GM12873 (cell line): ENCODE data around the gene RGS10.

Experiments
- TF ChIP-seq, protein P1 (sequence below): IDR thresholded peaks from 2 replicates; pipeline ENCODE4 v1.5.1; 2012; ENCODE audit warnings: low read depth, mild to moderate bottlenecking, moderate library complexity, low read length, control low read depth; ENCODE audit not compliant: insufficient read depth; ENCODE audit errors: missing control alignments

The RGS10 gene

DNA sequence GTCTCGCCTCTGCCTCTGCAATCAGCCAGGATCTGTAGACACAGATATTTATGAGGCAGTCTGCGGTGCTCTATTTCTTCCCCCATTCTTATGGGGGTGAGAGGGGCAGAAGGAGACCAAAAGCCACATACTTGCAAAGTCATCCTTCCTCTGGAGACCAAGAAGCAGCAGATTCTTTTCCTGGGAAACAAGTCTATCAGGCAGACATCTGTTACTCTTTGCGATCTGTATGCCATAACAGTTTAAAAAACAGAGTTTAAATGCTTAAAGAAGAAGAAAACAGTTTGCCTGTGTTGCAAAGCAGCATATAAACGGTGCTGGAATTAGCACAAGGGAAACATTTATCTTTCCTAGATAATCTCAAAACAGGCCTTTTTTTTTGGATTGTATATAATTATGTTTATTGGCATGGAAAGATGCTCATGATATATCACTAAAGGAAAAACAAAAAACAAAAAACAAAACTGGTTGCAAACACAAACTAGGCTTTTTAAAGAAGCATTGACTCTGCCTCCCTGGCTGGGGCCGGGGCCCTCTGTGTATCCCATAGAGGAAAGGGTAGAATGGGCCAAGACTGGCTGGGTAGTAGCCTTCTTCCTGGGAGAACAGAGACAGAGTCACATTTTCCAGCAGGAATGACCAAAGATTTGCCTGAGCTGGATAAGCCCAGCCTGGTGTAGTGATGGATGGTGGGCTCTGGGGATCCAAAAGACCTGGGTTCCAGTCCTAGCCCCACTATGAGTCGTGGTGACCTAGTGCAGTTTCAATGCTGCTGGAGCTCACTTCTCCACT is 50.4 kb downstream of the RGS10 start:
- TF ChIP-seq, protein P1, sequence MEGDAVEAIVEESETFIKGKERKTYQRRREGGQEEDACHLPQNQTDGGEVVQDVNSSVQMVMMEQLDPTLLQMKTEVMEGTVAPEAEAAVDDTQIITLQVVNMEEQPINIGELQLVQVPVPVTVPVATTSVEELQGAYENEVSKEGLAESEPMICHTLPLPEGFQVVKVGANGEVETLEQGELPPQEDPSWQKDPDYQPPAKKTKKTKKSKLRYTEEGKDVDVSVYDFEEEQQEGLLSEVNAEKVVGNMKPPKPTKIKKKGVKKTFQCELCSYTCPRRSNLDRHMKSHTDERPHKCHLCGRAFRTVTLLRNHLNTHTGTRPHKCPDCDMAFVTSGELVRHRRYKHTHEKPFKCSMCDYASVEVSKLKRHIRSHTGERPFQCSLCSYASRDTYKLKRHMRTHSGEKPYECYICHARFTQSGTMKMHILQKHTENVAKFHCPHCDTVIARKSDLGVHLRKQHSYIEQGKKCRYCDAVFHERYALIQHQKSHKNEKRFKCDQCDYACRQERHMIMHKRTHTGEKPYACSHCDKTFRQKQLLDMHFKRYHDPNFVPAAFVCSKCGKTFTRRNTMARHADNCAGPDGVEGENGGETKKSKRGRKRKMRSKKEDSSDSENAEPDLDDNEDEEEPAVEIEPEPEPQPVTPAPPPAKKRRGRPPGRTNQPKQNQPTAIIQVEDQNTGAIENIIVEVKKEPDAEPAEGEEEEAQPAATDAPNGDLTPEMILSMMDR, result no peak

DNA sequence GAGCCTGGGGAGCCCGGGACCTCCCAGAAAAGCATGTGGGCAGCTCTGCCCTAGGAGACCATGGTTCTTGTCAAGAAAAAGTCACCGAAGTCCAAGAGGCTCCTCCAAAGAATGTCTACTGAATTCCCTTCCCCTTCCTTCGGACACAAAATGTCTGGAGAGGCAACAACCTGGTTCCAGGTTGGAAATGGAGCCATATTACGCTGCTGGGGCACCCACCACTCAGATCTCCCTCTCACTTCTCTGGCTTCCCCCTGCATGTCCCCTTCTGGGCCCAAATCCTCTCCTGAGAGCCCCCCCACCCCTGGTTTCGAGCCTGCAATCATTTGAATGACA is 52.6 kb downstream of the RGS10 start:
- TF ChIP-seq, protein P1, result no peak

DNA sequence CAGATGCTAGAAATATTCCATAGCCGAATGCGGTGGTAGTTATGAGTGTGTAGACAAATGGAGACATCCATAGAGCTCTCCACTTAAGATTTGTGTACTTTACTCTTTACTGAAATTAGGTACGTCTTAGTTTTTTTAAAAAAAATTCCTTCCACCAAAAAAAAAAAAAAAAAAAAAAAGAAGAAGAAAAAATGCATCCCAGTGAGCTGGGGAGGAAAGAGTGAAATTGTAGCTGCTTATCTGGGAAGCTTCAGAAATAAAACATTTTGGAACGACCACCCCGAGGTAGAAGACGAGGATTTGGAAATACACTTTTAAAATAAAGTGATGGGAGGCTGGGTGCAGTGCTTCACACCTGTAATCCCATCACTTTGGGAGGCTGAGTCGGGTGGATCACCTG is 53.8 kb downstream of the RGS10 start:
- TF ChIP-seq, protein P1, result no peak

DNA sequence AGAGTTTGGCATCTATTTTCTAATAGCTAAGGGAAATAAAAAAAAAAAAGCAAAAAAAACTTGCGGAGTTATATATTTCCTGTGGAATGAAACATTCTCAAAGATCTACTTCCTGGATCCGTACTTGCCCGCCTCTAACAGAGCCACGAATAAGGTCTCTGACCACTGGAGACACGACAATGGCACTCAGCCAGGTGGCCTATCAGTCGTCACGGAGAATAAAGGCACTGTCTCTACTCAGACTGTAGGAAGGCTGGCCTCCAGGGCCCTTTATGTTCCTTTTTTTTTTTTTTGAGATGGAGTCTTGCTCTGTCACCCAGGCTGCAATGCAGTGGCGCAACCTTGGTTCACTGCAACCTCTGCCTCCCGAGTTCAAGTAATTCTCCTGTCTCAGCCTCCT is 58.7 kb downstream of the RGS10 start:
- TF ChIP-seq, protein P1, result no peak

DNA sequence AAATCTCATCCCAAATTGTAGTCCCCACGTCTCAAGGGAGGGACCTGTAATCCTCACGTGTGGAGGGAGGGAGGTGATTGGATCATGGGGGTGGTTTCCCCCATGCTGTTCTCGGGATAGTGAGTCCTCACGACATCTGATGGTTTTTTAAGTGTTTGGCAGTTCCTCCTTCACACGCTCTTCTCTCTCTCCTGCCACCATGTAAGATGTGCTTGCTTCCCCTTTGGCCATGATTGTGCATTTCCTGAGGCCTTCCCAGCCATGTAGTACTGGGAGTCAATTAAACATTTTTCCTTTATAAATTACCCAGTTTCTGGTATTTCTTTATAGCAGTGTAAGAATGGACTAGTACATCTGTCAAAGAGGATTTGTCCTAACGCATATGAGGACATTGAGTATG is 59.5 kb downstream of the RGS10 start:
- TF ChIP-seq, protein P1, result no peak

DNA sequence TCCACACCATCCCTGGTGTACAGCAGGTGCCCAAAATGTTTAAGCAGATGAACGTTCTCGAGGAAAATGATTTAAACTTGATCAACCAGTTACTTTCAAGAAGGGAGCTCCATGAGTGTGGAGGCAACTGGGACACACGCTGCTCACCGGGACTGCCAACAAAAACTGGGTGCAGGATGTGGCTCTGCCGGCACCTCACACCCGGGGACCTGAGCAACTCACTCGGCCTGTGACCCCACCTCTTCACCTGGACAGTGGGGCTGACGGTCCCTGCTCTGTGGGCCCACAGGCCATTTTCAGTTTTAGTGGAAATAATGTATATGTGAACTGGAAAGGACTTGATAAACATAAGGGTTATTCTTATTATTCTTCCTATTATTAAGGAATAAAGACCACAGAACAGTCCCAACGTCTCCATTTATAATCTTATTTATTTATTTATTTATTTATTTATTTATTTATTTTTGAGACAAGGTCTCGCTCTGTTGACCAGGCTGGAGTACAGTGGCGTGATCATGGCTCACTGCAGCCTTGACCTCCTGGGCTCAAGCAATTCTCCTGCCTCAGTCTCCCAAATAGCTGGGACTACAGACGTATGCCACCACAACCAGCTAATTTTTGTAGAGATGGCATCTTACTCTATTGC is 60.6 kb downstream of the RGS10 start:
- TF ChIP-seq, protein P1, result no peak

DNA sequence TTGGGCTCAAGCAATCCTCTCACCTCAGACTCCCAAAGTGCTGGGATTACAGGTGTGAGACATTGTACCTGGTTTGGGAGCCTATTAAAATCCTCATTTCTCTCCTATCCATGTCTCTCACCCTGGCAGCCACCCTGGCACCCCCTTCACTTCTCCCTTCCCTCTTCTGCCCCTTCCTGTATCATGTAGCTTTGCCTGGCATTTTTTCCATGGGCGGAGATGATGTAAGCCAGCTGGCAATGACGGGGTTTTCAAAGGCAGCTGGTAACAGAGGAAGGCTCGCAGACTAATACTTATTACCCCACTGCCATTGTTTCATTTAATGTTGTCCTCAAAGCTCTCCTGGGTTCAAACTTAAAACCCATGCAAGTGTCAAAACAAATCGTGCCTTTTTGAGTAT is 61.9 kb downstream of the RGS10 start:
- TF ChIP-seq, protein P1, result no peak
